Activated naive CD8-positive, alpha-beta T cell treated with anti-CD3 and anti-CD28 coated beads, Interleukin-2, amount 50 U/mL, for 16 hours (primary cell): ENCODE results near the gene MED28.
"Not testable (repeated sequence)": the region's sequence is repeated elsewhere in the genome, so short reads cannot be mapped to it uniquely, and the experiment has no call there.

Source experiments
- DNase-seq: peaks from one replicate; pipeline ENCODE4 v3.0.0-alpha.2; 2020; ENCODE audit warnings: low read depth, low spot score

The MED28 gene

DNA sequence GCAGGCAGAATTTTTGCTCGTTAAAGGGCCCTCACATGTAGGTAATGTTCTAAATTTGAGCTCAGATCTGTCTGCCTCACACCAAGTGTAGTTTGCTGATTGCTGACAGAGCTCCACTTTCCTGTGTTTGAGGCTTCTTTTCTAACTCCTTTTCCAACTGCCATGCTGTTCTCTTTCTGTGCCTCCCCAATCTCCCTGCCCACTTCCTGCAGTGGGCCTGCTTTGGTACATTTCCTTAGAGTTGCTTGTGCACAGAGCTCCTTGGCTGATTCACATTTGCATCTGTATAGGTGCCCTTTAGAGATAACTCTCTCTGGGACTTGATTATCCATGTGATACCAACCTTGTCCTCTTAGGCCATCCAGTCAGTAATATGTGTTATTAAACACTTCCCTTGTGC, 4.5 kb downstream of the MED28 start:
- DNase-seq = no peak

DNA sequence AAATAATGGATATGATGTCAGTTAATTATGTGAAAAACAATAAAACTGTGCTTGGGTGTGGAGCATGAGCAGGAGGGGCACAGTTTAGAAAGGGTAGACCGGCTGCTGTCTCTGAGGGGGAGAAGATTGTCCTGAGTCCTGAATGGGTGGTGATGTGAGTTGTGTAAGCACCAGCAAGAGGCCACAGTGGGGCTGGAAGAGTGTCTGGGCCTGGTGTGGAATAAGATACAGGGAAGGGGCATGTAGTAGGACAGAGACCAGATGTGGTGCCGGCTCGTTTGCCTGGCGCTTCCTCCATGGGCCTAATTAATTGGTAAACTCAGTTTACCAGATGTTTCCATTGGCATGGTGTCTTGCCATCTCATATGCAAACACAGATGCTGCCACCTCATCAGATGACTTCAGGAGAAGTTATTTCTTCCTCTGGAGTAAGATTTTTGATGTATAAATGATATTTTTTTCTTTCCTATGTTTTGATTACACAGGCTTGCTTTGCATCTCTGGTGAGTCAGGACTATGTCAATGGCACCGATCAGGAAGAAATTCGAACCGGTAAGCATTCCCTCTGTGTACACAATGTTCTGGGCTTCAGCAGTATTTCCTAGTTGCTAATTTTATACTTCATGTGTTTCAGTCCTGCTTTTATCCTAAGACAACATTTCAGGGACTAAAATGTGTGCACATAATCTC, 5.1 kb downstream of the MED28 start:
- DNase-seq = no peak

DNA sequence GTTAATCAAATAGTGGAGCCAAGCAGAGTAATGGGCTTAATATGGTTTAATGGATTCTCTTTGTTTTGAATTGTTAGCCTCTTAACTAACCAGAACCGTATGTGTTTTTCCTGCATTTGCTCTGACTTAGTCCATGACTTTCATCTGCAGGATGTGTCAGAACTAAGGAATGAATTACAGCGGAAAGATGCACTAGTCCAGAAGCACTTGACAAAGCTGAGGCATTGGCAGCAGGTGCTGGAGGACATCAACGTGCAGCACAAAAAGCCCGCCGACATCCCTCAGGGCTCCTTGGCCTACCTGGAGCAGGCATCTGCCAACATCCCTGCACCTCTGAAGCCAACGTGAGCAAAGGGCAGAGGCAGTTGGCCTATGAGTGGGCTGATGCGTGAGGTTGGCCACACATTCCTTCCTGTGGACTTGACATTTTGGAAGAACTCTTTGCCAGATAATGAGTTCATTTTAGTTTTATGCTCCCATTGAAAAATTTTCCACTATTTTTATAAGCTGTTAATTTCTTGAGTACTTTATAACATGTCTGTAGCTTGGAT, 9.1 kb downstream of the MED28 start:
- DNase-seq = no peak

DNA sequence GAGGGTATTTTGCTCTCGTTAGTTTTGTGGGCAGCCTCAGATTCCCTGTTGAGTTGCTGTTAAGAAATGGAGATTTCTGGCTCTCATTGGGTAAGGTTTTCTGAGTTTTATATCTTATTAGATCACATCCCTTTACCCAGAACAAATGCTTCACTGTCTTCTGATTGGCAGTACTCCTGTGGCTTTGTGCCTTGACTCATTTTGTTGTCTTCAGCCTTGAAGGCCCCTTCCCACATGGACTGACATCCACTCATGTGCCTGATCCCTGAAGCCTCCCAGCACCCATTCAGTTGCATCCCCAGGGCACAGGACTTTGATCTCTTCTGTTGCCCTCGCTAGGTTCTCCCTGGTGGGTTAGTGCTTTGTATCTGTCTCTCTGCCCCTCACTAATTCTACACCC, 10.4 kb downstream of the MED28 start:
- DNase-seq = no peak

DNA sequence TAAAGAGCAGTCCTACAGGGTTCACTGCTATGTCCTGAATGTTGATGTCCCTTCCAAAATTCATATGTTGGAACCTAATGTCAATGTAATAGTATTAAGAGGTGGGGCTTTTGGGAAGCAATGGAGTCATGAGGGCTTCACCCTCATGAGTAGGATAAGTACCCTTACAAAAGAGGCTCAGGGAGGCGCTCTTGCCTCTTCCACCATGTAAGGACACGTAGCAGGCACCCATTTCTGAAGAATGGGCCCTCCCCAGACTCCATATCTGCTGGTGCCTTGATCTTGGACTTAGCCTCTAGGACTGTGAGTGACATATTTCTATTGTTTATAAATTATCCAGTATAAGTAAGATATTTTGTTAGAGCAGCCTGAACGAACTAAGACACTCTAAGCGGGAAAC, 15.8 kb downstream of the MED28 start:
- no peak for DNase-seq

DNA sequence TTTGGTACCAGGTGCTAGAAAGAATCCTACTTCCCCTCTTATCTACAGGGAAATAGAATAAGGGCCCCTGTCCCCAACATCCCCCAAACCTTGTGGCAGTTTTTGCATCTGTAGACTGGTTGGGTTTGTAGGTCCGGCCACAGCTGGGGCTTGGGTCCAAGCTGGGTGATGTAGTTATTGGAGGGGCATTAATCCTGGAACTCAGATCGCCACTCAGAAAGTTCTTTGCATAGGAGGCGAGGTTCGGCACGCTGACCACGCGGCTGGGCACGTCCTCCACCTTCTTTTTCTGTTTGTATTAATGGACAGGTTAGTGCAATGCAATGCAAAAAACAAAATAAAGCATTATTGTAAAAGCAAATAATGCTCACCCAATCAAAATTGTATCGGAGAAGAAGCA, 19.2 kb downstream of the MED28 start:
- no peak for DNase-seq

DNA sequence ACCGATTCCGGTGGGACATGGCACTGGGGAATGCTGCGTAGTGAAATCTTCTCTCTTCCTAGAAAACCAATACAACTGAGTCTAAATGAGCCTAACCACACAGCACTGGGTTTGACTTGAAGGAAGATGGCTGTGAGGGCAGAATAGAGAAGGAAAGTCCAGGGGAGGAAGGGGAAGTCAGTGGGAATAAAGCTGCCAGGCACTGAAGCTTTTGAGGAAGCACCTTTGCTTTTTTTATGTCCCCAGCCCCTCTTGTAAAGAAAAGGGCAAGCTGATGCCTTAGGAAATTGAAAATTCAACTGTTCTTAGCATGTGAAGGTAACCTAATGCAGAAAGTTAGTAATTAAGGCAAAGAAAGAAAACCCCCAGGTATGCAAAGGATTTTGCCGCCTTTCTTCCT, 20.6 kb downstream of the MED28 start:
- DNase-seq = no peak

DNA sequence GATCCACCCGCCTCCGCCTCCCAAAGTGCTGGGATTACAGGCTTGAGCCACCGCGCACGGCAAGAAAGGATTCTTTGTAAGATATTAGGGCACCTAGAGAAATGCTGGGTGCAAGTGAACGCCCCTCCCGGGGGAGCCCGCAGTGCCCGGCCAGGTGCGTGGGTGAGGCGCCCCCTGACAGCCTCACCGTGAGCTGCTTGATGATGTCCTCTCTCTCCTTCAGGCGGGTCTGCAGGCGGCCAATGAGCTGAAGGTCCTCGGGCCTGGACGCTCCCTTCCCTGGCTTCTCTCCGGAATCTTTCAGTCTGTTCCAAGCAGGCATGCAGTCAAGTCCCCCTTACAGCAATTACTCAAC, 21.9 kb downstream of the MED28 start:
- DNase-seq = no peak

DNA sequence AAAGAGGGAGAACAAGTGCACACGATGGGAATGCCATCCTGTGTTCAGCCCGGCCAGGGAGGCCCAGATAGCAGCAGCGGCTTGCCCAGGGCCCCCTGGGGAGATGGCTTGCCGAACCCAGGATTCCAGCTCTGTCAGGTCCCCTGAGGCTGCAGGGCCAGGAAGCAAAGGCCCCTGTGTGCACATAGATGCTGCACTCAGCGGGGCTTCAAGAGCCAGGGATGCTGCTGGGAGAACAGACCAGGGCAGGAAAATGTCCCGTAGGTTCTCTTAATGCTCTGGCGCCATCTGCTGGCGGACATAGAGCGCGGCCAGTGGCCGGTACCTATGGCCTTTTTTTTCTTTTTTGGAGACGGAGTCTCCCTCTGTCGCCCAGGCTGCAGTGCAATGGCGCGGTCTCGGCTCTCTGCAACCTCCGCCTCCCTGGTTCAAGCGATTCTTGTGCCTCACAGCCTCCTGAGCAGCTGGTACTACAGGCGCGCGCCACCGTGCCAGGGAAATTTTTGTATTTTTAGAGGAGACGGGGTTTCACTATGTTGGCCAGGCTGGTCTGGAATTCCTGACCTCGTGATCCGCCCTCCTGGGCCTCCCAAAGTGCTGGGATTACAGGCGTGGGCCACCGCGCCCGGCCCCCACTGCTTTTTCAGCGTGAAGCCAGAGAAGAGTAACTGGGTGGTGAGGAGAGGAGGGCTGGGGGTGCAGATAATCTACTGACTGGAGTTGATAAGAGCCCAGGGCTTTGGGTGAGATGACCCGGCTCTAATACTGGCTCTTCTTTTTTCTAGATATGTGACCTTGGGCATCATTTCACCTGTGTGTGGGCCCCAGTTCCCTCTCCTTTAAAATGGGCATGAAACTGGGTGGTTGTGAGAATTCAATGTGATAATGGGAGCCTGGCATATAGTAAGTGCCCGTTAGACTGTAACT, 22.5 kb downstream of the MED28 start:
- peak; percentile 41 for DNase-seq

DNA sequence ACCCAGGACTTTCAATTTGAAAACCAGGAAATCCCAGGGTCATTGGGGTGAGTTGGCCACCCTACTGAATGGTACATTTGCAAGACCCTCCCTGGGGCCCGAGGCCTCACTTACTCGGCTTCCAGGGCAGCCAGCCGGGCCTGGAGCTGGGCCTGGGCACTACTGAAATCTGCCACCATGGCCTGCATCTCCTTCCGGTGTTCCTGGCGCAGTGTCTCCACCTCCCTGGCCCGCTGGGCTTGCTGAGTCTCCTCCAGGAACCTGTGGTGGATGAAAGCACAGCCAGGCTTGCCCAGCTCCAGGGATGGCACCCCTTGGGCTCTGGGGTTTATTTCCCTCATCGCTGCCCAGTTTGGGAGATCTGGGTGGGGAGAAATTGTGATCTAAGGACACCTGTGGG, 24.7 kb downstream of the MED28 start:
- no peak for DNase-seq

DNA sequence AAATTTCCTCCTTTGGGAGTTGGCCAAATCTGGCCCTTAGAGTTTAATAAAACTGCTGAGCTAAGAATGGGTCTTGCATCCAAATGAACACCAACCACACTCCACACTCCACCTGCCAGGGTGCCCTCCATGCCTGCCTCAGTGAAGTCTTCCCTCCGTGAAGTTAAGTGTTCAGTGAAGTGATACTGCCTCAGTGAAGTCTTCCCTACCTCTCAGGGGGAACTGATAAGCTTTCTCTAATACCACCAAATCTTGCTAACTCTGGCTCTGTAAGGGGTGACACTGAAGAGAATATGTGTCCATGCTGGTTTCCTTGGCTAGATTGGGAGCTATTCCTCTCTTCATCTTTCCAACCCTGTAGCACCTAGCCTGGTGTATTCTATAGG, 27.9 kb downstream of the MED28 start:
- DNase-seq = no peak

DNA sequence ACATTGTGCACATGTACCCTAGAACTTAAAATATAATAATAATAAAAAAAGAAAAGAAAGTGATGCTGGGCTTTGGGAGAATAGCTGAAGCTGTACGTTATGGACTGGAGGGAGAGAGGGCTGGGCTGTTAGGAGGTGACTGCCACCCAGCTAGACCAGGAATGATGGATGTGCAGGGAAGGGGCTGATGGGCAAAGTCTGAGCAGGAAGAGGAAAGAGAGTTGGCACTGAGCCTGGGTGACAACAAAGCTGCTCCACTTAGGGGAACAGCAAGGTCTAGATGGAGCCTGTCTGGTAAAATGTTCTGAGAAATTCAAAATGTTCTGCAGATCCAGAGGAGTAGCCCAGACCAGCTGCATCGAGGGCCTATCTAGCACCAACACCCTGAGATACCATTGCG, 32.3 kb downstream of the MED28 start:
- DNase-seq = no peak

DNA sequence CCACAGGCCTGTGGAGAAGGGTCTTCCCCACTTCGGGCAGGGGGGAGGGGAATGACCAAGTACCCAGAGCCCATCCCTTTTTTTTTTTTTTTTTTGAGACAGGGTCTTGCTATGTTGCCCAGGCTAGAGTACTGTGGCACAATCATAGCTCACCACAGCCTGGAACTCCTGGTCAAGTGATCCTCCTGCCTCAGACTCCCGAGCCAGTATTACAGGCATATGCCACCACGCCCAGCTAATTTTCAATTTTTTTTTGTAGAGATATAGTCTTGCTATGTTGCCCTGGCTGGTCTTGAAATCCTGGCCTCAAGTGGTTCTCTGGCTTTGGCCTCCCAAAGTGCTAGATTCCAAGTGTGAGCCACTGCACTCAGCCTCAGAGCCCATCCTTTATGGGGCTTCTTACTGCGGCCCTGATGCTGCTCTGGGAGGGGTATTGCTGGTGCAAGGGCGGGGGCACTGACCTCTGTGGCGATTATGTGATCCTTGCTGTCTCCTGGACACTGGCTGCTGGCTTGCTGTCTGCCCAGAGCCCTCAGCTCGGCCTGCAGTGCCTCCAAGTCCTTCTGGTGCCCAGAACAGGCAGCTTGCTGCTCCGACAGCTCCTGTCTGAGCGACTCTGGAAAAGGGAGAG, 32.9 kb downstream of the MED28 start:
- DNase-seq = no peak

DNA sequence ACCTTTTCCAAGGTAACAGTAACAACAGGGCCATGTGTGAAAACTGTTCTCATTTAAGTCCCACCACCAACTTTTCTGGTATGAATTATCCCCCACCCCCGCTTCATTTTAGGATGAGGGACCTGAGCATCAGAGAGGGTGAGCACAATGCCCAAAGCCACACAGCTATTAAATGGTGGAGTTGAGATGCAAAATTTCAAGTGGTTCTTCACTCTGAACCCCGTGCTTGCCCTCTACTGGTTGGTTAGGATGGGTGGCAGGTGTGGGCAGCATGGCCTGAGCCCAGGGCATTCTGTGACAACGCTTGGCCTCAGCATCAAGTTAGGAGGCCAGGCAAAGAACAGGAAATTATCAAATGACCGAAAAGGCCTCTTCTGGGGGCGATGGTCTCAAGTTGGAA, 33.5 kb downstream of the MED28 start:
- no peak for DNase-seq

DNA sequence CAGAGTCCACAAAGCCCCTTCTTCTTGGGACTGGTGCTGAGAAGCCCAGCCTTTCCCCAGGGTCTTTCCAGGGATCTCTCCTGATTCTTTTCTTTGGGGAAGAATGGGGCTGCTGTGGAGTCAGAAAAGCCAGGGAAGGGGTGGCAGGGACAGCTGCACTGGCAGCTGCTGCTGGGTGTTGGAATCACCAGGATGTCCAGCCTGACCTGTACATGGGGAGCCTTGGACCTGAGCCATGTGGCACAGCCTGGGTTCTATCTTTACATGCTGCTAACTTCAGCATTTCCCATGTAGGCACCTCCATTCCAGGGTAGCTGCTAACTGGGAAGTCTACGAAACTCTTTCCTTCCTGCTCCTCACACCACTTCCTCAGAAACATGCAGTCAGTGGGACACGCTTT, 36.0 kb downstream of the MED28 start:
- no peak for DNase-seq

DNA sequence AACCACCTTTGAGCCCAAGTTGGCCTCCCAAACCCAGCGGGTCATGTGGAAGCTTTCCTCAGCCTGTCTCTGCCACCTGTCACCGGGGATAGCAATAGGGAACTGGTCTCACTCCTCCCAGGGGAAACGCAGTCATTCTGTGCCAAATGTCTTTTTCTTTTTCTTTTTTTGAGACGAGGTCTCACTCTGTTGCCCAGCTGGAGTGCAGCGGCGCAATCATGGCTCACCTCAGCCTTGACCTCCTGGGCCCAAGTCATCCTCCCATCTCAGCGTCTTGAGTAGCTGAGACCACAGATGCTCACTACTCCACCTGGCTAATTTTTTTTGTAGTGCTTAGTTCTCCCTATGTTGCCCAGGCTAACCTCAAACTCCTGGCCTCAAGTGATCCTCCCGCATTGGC, 40.3 kb downstream of the MED28 start:
- no peak for DNase-seq

DNA sequence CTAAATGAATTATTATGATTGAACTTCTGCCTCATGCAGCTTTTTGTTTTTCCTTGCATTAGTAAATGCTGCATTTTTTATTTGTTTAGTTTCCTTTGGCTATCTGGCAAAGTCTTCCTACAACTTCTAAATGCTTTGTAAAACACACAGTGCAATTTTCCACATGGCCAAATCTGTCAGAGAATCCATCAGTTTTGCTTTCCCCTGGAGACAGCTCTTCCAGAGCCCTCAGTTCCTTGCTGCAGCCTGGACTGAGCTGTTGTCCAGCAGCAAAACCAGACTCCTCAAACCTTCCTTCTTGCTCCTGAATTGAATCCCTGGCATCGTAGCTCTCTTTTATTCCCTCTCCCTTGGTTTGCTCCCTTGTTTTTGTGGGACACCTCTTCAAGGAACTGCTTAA, 42.6 kb downstream of the MED28 start:
- no peak for DNase-seq

DNA sequence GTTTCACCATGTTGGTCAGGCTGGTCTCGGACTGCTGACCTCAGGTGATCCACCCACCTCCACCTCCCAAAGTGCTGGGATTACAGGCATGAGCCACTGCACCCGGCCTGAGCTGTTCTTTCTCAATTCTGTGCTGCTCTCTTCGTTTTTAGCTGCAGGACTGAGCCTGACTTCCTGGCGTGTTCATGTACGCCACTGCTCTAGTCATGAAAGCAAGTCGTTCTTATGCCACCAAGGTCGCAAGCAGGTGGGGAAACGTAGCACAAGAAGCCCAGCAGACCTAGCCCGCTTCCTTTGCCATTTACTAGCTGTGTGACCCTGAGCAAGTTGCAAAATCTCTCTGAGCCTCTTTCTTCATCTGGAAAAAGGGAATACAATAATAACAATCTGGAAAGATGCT, 43.4 kb downstream of the MED28 start:
- no peak for DNase-seq

DNA sequence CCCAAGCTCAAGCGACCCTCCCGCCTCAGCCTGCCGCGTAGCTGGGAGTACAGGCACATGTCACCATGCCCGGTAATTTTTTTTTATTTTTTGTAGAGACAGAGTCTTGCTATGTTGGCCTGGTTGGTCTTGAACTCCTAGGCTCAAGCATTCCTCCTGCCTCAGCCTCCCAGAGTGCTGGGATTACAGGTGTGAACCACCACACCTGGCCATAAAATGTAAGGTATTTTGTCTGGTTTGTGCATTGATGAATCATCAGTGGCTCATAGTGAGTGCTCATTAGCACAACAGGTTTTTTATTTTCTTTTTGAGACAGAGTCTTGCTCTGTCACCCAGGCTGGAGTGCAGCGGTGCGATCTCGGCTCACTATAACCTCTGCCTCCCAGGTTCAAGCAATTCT, 44.8 kb downstream of the MED28 start:
- DNase-seq = not testable (repeated sequence)

DNA sequence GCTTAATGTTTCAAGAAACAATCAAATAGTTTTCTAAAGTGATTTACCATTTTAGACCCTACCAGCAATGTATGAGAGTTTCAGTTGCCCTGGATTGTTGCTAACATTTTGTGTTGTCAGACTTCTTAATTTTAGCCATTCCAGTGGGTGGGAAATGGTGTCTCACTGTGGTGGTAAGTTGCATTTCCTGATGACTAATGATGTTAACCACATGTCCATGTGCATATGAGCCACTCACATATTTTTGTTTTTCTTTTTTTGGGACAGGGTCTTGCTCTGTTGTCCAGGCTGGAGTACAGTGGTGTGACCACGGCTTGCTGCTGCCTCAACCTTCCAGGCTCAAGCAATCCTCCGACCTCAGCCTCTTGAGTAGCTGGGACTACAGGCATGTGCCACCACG, 48.3 kb downstream of the MED28 start:
- no peak for DNase-seq

DNA sequence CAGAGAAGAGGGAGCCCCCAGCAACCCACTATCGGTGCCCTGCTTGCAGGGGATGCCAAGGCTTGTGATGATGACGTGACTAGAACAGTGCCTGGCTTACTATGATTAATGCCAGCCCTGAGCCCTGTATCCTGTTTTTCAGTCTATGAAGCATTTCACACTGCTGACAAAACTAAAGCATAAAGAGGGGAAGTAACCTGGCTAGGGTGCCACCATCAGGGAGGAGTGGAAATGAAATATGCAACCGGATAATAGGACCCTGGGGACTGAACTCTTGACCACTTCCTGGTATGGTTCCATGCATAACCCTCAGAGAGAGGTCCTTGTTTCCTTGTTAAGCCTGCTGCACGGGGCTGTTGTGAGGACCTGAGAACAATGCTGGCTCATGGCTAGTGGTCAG, 50.3 kb downstream of the MED28 start:
- no peak for DNase-seq

DNA sequence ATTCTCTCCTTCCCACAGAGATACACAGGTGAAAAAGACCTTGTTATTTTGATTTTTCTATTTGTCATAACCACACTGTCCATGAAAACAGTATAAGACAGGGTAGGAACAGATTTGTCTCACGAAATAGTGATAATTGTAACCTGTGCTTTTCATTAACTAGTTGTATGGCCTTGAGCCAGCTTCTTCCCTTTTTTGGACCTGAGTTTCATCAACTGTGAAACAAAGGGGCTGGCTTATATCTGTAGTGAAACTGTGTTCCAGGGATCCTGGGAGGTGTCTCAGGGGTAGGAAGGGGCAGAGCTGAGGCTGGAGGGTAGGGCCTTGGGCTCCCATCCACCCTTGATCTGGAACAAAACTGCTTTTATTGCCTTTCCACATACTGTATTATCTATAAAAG, 50.9 kb downstream of the MED28 start:
- DNase-seq = no peak

DNA sequence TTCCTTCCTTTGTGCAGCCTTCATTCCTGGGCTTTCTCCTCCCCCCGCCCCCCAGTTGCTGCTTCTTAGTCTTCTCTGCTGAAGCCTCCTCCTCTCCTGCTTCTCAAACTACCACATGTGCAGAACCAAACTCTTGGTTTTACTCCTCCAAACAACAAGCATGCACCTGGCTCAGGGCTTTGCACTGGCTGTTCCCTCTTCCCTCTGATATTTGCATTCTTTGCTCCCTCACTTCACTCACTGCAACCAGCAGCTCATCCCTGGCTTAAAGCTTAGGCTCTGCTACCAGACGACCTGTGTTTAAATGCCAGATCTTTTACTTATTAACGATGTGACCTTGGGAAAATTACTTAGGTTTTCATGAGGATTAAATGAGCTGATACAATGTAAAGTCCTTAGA, 51.4 kb downstream of the MED28 start:
- DNase-seq = no peak
